ENCODE measurements around the gene PRELID2.

Gene PRELID2

DNA sequence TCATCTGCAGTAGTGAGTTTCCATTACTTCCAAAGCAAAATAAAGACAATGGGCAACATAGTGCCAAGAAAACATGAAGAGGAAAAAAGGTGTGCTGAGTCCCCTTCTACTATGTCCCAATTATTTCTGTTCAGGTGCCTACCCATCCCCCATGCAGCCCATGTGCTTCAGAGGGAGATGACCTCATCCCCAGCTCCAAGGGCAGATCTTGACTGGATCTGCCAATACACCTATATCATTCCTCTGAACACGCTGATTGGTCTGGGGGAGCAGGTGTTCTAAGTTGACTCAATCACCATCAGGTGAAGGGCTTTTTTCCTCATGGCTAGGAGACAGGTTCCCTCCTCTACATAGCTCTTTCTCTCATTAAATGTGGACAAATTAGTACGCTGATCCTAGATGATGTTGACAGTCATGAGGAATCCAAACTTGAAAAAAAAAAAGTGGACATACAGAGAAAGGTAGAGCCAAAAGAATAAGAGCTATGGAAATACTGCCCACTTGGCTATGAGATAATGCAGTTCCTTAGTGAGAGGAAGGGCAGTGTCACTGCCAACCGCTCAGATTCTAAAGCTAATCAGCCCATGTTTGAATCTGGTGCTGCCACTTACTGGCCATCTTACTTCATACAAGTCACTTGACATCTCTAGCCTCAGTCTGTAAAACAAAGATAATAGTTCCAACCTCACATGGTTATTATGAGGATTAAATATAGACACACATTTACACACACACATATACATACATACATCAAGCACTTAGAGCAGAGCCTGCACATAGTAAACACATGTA is 23.1 kb downstream of the PRELID2 start:
- no peak for DNase-seq (ENCODE audit: low read depth)
- no peak overlapping the region for H3K4me3 ChIP-seq (ENCODE audit: low read length)
- peak; percentile 25 for TF ChIP-seq CTCF (conservative IDR thresholded peaks at IDR 0.05; ENCODE audit: low read depth, low read length)

- TF ChIP-seq CTCF (conservative IDR thresholded peaks at IDR 0.05; ENCODE audit: low read depth, low read length): no peak
- H3K4me3 ChIP-seq (ENCODE audit: low read length): no peak overlapping the region
- DNase-seq (ENCODE audit: low read depth): no peak
These were observed 28.2 kb downstream of the PRELID2 start for GRCh38 chr5:145806923-145807322.

- no peak for TF ChIP-seq CTCF (conservative IDR thresholded peaks at IDR 0.05; ENCODE audit: low read depth, low read length)
- DNase-seq (ENCODE audit: low read depth): no peak
- H3K4me3 ChIP-seq (ENCODE audit: low read length): no peak overlapping the region
These were observed 29.3 kb downstream of the PRELID2 start for GRCh38 chr5:145805819-145806218.

DNA sequence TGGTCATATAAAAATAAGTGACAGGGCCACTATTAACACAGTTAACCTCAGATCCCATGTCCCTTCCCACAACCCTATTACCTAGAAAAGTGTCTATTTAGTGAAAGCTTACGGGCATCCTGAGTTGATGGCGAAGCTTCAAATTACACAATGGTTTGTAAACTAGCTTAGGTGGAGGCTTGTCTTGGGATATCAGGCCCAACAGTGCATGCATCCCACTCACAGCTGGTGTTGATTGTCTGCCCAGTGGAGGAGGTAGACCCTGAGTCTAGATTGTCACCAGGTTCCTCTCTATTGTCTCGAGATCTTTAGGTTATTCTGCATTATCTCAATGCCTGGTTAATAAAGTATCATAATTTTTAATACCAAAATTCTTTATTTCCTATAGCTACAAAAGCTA is 30.4 kb downstream of the PRELID2 start:
- TF ChIP-seq CTCF (conservative IDR thresholded peaks at IDR 0.05; ENCODE audit: low read depth, low read length): no peak
- no peak for DNase-seq (ENCODE audit: low read depth)
- H3K4me3 ChIP-seq (ENCODE audit: low read length): no peak overlapping the region

- TF ChIP-seq CTCF (conservative IDR thresholded peaks at IDR 0.05; ENCODE audit: low read depth, low read length): no peak
- DNase-seq (ENCODE audit: low read depth): no peak
- H3K4me3 ChIP-seq (ENCODE audit: low read length): no peak overlapping the region
These were observed 31.8 kb downstream of the PRELID2 start for GRCh38 chr5:145803112-145804004.

GRCh38 chr5:145801195-145801594 is 33.9 kb downstream of the PRELID2 start:
- H3K4me3 ChIP-seq (ENCODE audit: low read length): no peak overlapping the region
- no peak for TF ChIP-seq CTCF (conservative IDR thresholded peaks at IDR 0.05; ENCODE audit: low read depth, low read length)
- no peak for DNase-seq (ENCODE audit: low read depth)

All from retinal pigment epithelial cell (primary cell).